ENCODE measurements around the gene SLC6A18.

SLC6A18 gene

DNA sequence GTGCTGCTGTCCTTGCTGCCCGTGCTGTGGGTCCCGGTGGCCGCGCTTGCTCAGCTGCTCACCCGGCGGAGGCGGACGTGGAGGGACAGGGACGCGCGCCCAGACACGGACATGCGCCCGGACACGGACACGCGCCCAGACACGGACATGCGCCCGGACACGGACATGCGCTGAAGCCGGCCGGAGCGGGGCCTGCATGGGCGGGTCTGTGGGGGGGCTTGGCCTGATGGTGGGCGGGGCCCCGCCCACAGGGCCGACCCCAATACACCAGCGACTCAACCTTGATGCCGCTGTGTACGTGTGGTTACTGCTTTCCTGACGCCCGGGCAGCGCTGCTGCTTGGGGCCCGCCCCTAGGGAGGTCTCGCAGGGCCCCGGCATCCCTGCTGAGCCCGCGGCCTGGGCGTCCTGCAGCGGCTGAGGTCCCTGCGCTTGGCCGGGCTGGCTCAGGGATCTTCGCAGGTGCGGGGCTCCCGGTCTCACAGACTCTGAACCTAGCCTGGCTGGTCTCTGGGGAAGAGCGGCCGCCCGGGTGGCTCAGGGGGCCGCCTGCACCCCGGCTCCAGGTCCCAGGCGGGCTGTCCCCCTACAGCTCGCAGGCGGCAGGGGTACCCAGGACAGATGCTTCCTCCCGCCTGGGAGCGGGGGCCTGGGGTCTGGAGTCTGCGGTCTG, 20.9 kb downstream of the SLC6A18 start:
- DNase-seq (ENCODE audit: low read depth, low spot score): no peak
- in situ Hi-C loops (cut with HindIII; ENCODE audit: low sequenced_read_pairs): no loop called here
- TF ChIP-seq CTCF (IDR thresholded peaks at IDR 0.05; ENCODE audit: low read depth, low read length): no peak
- H3K4me3 ChIP-seq (ENCODE audit: low read depth, low read length): no peak overlapping the region

GRCh38 chr5:1246711-1247431, 21.7 kb downstream of the SLC6A18 start:
- no peak for DNase-seq (ENCODE audit: low read depth, low spot score)
- no peak for TF ChIP-seq CTCF (IDR thresholded peaks at IDR 0.05; ENCODE audit: low read depth, low read length)
- in situ Hi-C loops (cut with HindIII; ENCODE audit: low sequenced_read_pairs): no loop called here
- no peak overlapping the region for H3K4me3 ChIP-seq (ENCODE audit: low read depth, low read length)

DNA sequence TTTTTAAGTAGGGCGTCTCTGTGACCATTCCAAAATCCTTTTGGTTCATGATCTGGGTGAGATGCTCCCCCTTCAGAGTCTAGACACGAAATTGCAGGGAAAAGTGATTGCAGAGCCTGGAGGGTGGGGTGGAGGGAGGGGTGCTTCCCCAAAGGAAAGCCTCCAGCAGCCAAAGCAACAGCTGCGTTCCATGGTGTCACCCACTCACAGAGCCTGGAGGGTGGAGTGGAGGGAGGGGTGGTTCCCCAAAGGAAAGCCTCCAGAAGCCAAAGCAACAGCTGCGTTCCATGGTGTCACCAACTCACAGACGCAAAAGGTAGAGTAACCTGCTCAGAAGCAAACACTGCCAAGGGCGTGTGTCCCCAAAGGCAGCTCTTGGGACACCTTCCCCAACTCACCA, 22.6 kb downstream of the SLC6A18 start:
- in situ Hi-C loops (cut with HindIII; ENCODE audit: low sequenced_read_pairs): no loop called here
- no peak for TF ChIP-seq CTCF (IDR thresholded peaks at IDR 0.05; ENCODE audit: low read depth, low read length)

GRCh38 chr5:1249366-1250280, 24.4 kb downstream of the SLC6A18 start:
- H3K4me3 ChIP-seq (ENCODE audit: low read depth, low read length): no peak overlapping the region
- no peak for TF ChIP-seq CTCF (IDR thresholded peaks at IDR 0.05; ENCODE audit: low read depth, low read length)
- no peak for DNase-seq (ENCODE audit: low read depth, low spot score)
- in situ Hi-C loops (cut with HindIII; ENCODE audit: low sequenced_read_pairs): no loop called here

More for the DNA sequence above, 22.6 kb downstream of the SLC6A18 start:
- no peak for DNase-seq (ENCODE audit: low read depth, low spot score)
- H3K4me3 ChIP-seq (ENCODE audit: low read depth, low read length): no peak overlapping the region

DNA sequence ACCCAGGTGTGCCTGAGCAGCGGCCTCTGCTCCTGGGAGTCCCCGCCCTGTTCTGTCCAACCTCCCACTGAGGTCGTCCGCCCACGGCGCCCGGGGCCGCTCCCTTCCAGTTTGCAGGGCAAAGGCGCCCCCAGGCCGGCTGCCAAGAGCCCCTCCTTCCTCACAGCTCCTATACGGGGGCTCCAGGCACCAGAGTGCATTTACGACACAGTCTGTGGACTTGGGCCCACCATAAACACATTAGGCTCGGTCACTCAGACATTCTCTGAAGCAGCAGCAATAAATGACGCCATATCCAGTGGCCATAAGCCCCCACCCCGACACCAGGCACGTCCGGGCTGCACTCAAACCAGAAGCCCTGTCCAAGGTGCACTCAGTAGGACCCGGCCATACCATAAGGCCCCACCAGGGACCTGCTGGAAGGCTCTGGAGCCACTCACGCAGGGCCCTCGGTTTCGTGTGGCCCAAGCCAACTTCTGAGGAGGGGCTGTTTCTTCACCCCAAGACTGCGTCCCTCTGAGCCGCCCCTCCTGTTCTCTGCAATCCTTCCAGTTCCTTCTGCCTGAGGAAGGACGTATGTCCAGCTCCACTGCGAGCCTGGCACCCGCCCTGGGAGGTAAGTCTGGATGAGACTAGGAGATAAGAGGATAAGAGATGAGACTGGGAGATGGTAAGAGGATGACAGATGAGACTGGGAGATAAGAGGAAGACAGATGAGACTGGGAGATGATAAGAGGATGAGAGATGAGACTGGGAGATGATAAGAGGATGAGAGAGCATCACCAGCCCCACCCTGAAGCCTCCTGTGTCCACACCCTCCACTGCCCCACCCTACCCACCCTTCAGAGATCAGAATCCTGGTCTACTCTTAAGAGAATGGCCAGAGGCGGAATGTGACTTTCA, 26.7 kb downstream of the SLC6A18 start:
- no peak for TF ChIP-seq CTCF (IDR thresholded peaks at IDR 0.05; ENCODE audit: low read depth, low read length)
- no peak overlapping the region for H3K4me3 ChIP-seq (ENCODE audit: low read depth, low read length)
- no peak for DNase-seq (ENCODE audit: low read depth, low spot score)
- in situ Hi-C loops (cut with HindIII; ENCODE audit: low sequenced_read_pairs): no loop called here

Measured in astrocyte of the spinal cord (primary cell).